Retinal pigment epithelial cell (primary cell): ENCODE results near the gene MED12L.

Source experiments
- DNase-seq: peaks from one replicate; pipeline ENCODE4 v3.0.0-alpha.2; 2010; ENCODE audit warnings: low read depth
- H3K4me3 ChIP-seq: 2 replicates; pipeline ENCODE4 v1.5.1; 2011; ENCODE audit warnings: mild to moderate bottlenecking, low read length, control low read depth, moderate library complexity
- CTCF ChIP-seq: conservative IDR thresholded peaks from 2 replicates; pipeline ENCODE4 v1.5.1; 2011; ENCODE audit warnings: low read depth, low read length, control low read depth, inconsistent platforms

Gene MED12L

GRCh38 chr3:151398895-151399294, 313.4 kb downstream of the MED12L start:
- no peak for DNase-seq
- no peak overlapping the region for H3K4me3 ChIP-seq
- no peak for TF ChIP-seq CTCF

- no peak overlapping the region for H3K4me3 ChIP-seq
- TF ChIP-seq CTCF: no peak
- DNase-seq: no peak
Measured at GRCh38 chr3:151400341-151400740, 314.9 kb downstream of the MED12L start.

- no peak for TF ChIP-seq CTCF
- no peak for DNase-seq
- no peak overlapping the region for H3K4me3 ChIP-seq
Measured at GRCh38 chr3:151402349-151402748, 316.9 kb downstream of the MED12L start.

GRCh38 chr3:151403246-151403645, 317.8 kb downstream of the MED12L start:
- H3K4me3 ChIP-seq: no peak overlapping the region
- no peak for DNase-seq
- no peak for TF ChIP-seq CTCF

GRCh38 chr3:151404316-151404715, 318.9 kb downstream of the MED12L start:
- TF ChIP-seq CTCF: no peak
- no peak for DNase-seq
- H3K4me3 ChIP-seq: no peak overlapping the region

- DNase-seq: no peak
- no peak for TF ChIP-seq CTCF
- H3K4me3 ChIP-seq: no peak overlapping the region
Measured at GRCh38 chr3:151407928-151408327, 322.5 kb downstream of the MED12L start.

GRCh38 chr3:151410891-151411559, 325.6 kb downstream of the MED12L start:
- no peak for DNase-seq
- no peak for TF ChIP-seq CTCF
- no peak overlapping the region for H3K4me3 ChIP-seq
